Activated CD8-positive, alpha-beta memory T cell treated with anti-CD3 and anti-CD28 coated beads, Interleukin-2, amount 50 U/mL, for 48 hours (primary cell): ENCODE results near the gene MAP3K14.

Experiments
- DNase-seq: peaks from one replicate; pipeline ENCODE4 v3.0.0-alpha.2; 2020

Gene MAP3K14

DNA sequence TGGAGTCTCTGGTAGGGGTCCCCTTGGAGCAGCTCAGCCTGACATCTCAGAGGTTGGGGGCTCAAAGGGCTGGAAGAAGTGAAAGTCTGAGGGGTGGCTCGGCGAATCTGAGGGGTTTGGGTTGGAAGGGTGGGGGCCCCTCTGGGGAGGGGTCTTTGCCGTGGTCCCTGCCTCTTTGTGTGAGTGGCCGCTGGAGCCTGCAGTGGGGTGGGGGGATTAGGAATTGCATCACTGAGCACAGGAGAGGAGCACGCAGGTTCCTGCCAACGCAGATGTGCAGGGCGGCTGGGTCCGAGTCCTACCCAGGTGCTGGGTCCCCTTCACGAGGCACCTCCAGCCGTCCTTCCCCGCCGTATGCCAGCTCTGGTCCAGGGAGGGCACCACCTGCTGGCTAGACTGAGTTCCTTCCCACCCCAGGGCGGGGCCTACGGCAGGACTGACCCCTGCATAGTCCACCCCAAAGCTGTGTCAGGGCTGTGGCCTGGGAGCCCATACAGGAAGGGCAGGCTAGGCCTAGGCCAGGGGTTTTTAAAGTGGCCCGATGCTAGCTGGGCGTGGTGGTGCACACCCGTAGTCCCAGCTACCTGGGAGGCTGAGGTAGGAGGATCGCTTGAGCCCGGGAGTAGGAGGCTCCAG is 85.2 kb downstream of the MAP3K14 start:
- DNase-seq: no peak

DNA sequence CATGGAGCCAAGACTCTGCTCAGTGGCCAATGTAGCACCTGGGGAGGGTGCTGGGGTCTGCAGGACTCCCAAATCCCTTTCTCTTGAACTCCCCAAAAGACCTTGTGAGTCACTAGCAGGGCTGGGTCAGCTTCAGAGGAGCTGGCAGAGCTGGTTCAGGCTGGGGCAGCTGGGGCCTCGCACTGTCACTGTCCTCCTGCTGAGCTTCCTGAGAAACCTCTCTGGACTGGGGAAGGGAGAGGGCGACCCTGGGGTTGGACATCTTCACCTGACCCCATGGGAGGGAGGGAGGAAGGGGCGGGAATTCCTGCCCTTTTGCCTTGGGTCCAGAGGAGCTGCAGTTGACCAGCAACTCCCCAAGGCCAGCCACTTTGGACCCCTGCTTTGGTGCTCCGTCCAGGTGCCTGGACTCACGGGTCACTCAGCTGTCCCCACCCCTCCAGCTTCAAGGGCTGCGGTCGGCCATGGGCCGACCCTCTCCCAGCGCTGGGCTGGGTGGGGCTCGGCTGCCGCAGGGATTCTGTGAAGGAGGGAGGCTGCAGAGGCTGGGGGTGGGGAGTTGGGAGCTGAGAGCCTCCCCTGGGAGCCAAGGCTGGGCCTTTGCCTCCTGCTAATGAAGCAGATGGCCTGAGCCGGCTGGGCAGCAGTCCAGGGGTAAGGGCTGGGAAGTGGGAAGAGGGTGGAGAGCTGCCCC is 85.9 kb downstream of the MAP3K14 start:
- no peak for DNase-seq

DNA sequence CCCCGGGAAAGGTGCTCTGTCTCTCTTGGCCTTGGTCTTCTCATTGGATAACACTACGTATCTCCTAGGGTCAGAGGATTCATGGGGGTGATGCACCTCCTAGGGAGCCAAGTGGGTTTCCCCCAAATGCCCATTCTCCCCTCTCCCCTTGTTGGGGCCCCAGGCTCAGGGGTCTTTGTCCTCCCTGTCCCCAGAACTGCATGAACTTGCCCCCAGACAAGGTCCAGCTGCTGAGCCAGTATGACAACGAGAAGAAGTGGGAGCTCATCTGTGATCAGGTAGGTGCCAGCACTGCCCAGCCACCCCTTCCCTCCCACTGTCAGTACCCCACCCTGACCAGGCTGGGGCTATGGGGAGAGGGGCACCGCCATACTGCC is 86.4 kb downstream of the MAP3K14 start:
- DNase-seq: peak; percentile 59

DNA sequence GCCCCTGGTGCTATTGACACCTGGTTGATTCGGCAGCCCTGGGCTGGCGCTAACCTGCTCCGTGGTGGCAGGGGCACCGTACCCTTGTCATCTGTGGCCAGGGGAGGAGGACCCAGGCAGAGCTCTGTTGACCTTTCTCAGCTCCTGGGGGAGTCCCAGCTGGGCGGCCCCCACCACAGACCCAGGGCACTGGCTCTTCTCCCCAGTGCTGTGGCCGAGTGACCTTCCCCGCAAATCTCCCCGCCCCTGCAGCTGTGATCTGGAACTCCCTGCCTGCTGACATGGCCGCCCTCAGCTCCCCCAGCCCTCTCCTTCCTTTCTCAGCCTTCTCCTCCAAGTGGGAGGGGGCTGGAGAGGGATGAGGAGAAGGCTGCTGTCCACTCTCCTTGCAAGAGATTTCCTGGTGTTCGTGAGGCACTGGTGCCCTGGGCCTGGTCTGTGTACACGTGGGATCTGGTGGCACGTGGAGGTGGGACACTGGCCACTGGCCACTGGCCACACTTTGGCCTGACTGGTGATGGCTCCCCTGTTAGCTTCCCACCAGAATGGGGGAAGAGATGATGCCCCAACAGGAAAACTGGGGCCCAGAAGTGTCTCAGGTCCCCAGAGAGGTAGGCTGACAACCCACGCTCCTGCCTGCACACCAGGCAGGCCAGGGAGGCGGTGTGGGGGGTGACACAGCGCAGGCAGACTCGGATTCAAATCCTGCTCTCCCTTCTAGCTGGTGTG is 87.0 kb downstream of the MAP3K14 start:
- DNase-seq: peak; percentile 74

DNA sequence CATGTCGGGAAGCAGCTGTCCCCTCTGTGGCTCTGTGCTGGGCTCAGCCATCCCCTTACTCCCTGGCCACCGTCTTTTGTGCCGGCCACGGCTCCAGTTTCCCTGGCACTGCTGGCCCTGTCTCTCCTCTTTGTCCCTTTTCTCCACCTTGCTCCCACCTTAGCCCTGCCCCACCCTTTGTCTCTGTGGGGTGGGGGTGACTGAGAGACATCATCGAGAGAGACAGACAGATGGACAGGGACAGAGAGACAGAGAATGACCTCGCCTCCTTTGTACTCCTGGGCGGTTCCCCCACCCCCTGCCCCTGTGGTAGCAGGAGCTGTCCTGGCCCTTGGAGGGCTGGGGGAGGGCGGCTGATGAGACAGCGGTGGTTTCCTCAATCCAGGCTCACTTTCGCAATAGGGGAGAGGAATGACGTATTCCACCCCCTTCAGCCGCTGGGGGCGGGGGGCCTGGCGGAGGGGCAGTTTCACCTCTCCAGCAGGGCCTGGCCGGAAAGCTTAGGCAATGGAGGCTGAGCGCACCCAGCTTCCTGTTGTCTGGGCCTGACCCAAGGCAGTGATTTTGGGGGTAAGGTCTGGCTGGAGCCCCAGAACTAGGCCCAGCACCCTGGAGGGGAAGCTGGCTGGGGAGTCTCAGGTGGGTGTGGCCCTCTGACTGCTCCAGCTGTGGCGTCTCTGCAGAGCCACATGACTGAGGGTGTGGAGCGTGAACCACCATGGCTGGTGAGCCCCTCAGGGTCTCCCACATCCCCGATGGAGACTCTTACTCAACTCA is 87.9 kb downstream of the MAP3K14 start:
- DNase-seq: peak; percentile 94

DNA sequence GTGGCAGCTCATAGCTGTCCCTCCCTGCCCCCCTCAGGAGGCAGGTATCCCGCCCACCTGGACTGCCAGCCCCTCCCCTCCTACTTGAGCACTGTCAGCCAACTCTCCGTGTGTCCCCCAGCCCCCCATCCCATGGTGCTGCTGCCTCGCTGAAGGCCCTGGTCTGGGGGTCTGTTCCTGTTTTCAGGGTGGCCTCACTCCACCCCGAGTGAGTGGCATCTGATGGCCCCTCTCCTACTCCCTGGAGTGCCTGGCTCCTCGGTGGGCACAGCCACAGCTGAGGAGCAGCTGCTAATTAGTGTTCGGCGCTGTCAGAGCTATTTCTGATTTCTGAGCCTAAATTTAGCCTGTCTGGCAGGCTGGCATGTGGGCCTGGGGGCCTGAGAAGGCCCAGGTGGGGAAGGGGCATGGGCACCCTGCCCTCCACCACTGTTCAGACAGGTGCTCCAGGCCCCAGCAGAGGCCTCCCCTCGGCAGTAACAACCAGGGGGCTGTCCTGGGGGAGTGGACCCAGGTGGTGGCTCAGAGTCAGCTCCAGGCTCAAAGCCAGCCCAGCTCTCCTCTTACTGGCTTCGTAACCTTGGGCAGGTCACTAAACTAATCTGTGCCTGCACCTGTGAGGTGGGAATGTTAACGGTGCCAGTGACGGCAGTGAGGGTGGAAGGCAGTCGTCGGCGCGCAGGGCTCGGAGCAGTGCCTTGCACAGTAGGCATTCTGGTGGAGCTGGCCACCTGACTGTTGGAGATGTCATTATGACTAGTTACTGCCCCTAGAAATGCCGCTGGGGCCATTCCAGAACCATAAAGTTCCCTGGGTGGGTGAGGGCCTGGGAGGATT is 88.7 kb downstream of the MAP3K14 start:
- peak; percentile 77 for DNase-seq

DNA sequence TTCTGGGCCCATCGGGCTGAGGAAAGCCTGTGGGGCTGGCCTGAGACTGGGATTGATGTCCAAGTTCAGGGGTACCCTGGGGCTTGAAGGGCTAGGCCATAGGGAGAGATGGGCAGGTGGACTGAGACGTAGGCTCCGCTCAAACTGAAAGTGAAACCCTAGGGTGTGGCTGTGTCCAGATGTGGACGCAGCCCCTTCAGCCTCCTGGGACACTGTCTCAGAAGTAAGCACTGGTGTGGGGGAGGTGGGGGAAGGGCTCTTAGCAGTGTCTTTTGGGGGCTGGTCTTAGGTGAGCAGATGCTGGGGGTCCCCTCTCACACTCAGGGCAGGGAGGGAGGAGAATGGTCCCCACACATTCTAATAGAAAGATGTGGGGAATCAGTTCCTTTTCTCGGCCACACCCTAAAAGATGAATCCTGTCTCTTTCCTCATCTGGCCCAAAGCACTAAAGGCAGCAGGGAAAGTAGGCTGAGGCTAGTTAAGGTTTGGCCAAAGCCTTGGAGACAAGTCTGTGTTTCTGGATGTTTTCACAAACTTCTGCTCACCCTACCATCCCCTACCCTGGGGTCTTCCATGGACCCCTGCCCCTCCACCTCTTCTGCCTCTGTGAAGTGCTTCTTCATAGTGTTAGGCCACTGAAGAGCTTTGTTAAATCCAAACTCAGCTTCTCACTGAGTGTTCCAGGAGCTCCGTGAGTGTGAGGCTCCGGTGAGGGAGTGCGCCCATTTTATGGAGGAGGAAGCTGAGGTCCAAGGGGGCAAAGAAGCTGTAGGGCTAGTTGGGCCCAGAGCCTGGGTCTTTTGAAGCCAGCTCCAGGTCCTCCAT is 89.5 kb downstream of the MAP3K14 start:
- DNase-seq: peak; percentile 75

DNA sequence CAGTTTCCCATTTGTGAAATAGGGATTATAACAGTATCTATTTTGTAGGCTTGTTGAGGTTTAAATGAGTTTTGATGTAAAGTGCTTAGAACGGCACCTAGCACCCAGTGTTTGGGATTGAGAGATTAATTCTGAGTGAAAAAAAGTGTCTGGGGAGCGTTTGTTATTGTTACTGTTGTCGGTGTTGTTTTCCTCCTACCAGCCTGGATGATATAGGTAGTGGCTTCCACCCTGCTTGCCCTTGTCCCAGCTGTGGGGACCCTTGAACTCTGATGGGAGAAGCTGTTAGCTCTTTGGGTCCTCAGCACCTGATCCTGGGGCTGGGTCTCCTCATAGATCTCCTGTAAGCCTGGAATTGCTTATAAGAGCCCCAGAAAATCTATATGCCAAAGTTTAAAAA is 90.2 kb downstream of the MAP3K14 start:
- peak; percentile 56 for DNase-seq

DNA sequence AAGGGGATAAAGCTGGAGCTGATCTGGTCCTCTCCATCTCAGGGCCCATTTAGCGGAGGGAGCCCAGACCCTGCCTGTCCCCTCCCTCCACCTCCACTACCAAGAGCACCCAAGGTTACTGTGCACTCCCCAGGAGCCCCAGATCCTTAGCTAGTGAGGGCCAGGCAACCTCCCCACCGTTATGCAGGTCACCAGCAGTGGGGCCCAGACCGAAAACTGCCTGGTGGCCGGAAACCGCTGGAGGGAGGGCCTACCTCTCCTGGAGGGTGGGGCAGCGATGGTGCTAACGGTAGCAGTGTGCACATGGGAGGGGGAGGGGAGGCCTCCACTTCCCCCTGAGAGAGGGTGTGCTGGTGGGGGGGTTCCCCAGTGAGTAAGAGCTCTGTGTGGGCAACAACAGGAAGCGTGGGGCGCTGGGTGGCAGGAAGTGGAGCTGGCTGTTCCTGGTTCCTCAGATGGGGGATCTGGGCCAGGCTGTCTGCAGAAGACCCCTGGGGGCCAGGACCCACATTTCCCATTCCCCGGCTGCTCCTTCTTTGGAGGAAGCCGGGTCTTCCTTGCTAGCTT is 90.8 kb downstream of the MAP3K14 start:
- DNase-seq: peak; percentile 94

DNA sequence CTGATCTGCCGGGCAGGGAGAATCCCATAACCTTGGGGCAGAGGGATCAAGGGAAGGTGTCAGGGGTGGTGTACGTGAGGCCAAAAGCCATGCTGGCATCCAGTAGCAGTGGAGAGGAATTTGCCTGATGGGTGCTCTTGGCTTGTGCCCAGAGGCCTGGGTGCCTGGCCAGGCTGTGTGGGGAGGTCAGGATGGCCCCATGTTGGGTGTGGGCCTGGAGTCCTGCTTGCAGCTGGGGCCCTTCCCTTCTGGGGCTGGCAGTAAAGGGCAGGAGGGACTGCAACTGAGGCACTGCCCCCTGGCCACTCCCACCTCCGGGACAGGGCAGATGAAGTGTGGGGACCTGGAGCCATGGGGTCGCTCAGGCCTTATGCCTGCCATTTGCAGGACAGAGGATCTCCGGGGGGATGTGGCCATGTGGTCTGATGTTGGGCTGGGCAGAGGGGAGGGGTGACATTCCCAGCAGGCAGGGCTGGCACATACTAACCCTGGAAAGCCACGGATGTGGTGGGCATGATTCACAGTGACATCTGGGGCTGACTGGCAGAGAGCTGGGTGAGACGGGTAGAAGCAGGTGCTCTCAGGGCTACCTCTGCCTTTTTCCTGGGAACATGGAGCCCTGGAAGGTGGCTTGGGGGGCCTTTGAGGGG is 91.6 kb downstream of the MAP3K14 start:
- peak; percentile 78 for DNase-seq

DNA sequence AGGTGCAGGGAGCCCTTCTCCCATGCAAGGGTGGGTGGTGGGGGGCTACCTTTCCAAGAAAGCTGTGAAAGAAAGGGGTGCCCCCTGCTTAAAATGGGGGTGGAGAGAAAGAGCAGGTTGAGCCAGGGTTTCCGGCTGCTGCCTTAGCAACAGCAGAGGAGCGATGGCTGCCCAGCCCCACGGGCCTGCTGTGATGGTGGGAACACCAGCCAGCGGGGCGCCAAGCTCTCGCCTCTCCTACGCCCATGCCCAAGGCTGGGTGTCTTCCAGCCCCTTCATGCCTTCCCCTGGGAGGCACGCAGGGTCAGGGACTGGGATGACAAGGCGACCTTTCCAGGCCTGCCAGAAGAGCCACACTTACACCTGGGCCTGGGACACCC is 92.2 kb downstream of the MAP3K14 start:
- peak; percentile 75 for DNase-seq

DNA sequence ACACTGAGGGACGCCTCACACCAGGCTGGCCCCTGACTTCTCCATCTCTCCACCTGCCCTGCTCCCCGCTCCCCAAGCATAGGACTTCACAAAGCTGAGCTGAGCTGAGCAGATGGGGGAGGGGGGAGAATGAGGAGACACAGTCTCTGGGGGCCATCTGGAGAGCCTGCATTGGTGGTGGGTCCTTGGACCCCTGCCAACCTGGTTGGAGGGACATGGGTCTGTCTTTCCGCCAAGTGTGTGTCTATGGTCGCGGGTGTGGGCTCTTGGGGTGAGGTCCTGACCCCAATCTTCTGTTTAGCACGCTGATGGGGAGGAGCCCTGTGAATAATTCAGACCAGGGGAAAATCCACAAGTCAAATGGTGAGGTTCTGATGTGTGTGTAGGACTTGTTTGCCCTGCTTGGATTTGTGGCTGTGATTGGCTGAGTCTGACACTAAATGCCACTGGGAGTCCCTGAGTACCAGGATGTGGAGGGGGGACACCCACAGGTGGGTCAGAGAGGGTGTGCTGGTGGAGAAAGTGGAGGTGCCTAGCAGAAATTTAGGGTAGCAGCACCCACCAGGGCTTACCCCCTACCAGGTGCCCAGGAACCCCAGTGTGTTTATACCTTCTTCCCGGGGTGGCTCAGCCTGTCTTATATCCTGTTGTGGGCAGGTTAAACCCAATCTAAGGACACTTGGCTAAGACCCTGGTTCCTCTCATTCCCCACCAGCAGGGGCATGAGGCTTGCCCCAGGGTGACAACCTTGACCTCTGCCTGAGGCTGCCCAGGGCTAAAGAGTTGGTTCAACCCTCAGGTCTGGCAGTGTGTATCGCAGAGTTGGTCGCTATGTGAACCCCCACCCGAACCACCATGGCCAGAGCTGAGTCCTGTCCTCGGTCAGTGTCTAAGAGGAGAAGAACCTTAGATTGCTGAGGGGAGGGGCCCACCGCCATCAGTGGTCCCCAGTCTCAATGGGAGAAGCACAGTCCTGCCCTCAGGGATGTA is 93.0 kb downstream of the MAP3K14 start:
- DNase-seq: peak; percentile 82

DNA sequence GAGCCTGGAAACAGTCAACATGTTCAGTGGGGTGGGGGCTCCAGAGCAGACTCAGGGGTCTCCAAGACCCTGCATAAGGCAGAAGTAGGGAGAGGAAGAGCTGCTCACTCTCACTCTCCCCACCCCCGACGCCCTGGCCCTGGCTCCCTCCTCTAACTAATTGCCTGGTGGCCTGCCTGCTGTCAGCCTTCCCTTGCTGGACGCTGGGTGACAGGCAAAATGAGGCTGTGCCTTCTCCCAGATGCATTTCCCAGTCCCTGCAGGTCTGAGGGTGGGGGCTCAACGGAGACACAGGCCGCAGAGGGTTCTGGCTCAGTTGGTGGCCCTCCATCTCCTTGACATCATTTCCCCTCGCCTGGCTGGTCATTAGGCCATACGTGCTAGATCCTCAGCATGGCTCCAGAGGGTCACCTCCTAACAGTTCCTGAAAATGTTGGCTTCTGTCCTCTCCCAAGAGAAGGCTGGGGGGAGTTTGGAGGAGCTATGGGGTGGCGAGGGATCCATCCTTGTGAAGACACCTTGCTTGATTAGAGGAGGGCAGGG is 93.8 kb downstream of the MAP3K14 start:
- DNase-seq: peak; percentile 69

DNA sequence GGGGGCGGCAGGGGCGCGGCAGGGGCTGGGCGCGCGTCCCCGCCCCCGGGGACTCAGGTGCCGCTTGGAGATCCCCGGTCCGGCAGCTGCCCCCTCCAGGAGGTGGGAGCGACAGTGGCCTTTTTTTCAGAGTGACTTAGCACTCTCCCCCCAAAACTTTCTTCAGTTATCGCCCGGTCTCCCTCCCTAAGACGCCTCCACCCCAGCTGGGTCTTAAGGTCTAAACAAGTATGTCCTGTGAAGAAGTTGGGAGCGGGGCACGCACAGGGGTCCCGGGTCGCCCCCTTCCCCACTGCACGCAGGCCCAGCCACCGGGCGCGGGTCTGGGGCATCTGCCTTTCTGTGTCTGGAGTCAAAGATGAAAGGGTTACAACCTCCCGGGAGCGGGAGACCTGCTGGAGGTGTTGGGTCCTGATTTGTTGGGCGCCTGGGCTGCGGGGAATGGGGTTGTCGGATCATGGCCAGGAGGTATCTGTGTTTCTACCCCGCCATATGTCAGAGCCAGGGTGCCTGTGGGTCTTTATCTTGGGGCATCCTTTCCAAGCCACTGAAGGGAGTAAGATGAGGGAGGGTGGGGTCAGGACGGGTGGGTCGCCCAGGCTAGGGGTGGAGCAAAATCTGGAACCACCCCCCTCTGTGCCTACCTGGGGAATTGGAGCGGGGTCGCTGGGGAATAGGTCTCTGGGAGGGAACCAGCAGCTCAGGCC is 94.4 kb downstream of the MAP3K14 start:
- peak; percentile 79 for DNase-seq

DNA sequence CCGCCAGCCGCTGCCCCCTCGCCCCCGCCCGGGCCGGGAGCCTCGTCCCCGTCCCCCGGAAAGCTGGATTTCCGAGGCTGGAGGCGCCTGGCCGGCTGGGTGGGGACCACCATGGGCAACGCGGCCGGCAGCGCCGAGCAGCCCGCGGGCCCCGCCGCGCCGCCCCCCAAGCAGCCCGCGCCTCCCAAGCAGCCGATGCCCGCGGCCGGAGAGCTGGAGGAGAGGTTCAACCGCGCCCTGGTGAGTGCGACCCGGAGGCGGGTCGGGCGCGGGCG is 94.9 kb downstream of the MAP3K14 start:
- DNase-seq: no peak

DNA sequence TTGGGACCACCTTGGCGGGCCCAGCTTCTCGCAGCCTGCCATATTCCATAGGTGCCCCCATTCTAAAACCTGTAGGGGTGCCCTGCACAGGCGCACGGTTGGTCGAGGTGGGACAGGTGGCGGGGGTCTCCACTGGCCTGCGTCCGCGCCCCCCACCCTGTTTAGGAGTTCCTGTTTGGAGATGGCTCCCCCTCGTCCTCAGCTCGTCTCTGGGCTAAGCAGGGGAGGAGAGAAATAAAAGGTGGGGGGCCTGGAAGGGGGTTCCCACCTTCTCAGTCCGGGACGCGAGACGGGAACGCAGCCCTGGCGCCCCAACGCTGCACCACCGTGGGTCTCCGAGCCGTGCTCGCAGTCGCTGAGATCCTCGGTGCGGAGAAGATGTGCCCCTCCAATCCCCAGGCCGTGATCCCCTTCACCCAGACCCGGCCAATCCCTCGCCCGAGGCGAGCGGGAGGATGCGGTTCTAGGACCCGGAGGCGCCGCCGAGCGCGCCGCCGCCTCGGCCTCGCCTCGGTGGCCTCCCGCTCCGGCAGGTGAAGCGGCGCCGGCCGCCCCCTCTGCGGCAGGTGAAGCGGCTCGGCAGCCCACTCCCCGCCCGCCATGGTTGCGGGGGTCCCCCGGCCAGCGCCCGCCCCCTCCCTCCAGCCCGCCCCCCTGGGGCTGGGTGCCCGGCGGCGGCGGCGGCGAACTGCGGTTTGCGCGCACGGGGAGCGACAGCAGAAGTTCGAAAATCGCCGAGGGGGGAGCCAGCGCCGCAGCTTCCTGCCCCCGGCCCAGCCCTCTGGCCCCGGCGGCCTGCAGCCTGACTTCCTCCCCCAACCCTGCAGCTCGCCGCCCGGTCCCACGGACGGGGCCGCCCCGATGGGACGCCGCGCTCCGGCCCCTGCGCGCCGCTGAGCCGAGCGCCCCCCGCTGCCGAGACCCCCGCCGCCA is 95.5 kb downstream of the MAP3K14 start, which contains the start of gene FMNL1:
Gene FMNL1 (plus strand): TSS at position 805 of the 933 bp plus-strand sequence. CDS start 240 bp downstream, outside the sequence.
- DNase-seq: peak; percentile 80

DNA sequence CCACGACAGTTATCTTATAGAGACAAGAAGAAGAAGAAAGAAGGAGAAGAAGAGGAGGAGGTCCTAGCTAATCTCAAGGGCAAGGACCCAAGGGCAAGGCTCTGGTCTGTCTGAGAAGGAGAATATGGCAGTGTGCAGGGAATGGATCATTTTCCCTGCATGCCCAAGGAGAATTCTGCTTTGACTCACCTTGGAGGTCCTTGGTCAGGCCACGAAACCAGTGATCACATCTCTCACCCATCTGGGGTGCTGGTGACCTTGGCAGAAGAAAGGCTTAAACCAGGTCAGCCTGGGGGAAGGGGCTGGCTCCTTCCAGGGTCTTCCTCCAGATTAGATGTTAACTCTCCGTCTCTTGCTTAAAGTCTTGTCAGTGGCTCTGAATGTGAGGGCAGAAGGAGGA is 96.7 kb downstream of the MAP3K14 start:
- DNase-seq: no peak
